ENCODE results near the gene PTPRU.
"Not testable (repeated sequence)": the region's sequence is repeated elsewhere in the genome, so short reads cannot be mapped to it uniquely, and the experiment has no call there.

PTPRU gene

DNA sequence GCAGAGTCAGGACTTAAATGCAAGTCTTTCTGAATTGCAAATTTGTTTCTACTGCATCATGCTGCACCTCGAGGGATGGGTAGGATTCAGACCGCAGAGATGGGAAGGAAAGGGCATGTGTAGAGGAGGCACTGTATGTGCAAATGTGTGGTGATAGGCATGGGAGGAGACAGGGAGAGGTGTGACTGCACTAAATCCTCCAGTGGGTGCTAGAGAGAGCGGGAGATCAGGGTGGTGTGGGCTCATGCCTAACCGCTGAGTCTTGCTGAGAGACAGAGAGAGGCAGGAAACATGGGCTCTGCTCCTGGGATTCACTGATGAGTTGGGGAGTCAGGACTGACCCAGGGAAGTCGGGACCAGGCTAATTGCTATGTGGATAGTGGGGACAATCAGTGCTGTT lies 61.1 kb downstream of the PTPRU start:
- DNase-seq, result no peak

- no peak for DNase-seq
Measured at GRCh38 chr1:29298246-29298645, 61.9 kb downstream of the PTPRU start.

DNA sequence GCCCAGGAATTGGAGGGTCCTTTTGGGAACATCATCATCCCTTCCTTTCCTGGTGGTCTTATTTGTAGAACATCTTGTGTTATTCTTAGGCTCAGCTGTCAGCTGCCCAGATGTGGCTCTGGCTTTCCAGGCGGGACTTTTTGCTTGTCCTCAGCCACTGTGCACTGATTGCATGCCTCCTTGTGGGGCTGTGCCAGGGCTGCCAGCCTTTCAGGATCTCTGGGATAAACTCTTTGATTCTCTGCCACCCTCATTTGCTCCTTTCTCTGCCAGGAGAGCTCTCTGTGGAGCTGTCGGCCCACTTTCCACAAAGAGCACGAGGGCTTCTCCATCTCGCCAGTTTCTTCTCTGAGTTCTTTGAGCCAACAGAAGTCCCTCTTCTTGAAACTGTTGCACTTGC lies 63.1 kb downstream of the PTPRU start:
- no peak for DNase-seq

DNA sequence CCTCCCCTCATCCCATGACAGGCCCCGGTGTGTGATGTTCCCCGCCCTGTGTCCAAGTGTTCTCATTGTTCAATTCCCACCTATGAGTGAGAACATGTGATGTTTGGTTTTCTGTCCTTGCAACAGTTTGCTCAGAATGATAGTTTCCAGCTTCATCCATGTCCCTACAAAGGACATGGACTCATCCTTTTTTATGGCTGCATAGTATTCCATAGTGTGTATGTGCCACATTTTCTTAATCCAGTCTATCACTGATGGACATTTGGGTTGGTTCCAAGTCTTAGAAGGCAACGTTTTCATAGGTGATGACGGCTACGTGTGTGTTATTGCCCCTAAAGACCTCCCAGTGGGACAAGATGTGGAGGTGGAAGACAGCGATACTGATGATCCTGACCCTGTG lies 65.4 kb downstream of the PTPRU start:
- DNase-seq, result not testable (repeated sequence)

DNA sequence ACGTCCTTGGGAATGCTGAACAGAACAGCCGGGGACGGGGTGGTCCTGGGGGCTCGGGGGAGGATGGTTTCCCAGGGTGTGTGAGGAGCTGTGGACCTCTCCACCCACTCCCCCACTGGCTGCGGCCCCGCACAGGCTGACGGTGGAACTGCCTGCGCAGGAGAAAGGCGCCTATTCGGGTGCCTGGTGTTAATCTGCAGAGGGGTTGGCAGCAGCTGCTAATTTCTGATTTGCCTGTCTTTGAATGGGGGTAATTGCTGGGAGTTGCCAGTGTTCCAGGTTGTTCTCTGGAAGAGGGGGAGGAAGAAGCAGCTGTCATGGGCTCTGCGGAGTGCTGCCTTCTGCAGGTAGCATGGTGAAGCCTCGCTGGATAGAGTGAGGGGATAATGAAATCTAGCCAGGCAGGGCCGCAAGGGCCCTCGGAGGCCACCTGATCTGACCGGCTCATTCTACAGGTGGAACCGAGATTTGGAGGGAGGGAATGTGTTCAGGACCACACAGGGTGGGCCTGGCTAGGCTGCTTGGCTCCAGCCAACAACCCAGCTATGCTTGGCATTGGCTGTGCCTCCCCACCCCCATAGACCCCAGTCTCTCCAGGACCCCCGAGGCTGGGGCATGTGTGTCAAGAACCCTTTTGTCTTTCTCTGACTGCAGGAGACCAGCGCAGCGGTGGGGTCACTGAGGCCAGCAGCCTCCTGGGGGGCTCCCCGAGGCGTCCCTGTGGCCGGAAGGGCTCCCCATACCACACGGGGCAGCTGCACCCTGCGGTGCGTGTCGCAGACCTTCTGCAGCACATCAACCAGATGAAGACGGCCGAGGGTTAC lies 67.1 kb downstream of the PTPRU start:
- DNase-seq, result no peak

DNA sequence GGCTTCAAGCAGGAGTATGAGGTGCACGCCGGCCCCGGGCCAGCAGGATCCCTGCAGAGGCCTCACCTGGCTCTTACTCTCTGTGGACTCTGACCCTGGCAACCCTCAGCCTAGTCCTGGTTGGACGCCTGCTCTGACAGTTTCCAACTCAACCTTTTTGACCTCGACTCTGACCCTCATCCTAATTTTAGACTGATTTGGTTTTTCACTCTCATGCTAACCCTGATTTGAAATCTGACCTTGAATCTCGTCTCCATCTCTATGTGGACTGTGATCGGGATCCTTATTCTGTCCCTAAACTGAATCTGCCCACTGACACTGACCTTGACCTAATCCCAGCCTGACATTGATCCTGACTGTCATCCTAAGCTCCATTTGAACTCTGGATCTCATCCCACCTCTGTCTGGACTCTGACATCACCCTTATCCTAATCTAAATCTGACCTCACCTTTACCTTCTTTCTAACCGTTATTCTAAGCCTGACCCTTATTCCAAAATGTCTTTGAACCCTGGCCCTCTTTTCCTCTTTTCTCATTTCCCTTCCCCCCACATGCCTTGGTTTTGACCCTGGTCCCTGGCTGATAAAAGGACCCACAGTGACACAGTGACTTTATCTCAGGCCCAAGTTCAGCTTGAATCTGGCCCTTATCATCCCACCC lies 67.8 kb downstream of the PTPRU start:
- DNase-seq, result no peak

- no peak for DNase-seq
Measured at GRCh38 chr1:29305943-29306342, 69.6 kb downstream of the PTPRU start.

DNA sequence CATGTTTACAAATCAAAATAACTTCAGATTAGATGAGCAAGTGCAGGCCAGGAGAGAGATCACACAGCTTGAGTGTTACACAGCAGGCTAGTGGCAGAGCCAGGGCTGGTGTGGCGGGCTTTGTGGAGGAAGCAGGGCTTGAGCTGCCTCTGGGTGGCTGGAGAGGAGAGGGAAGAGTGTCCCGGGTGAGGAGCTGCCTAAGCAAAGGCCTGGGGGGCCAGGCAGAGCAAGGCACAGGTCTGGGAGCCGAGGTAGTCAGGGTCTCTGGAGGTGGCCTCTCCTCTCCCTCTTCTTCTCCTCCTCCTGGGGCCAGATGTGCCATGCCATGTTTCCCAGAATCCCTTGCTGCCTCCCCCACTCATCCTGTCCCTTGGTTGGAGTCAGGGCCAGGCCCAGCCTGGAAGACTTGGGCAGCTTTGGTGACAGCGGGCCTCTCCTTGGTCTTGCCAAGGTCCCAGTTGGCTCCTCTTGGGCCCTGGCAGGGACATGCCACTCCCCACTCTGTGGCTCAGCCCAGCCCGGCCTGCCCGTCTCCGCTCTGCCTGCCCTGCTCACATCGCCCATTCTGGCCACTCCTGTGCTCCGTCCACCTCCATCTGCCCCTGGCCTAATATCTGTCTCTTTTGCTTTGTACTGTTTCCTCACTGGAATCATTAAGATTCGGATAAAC lies 70.3 kb downstream of the PTPRU start:
- DNase-seq, result no peak

DNA sequence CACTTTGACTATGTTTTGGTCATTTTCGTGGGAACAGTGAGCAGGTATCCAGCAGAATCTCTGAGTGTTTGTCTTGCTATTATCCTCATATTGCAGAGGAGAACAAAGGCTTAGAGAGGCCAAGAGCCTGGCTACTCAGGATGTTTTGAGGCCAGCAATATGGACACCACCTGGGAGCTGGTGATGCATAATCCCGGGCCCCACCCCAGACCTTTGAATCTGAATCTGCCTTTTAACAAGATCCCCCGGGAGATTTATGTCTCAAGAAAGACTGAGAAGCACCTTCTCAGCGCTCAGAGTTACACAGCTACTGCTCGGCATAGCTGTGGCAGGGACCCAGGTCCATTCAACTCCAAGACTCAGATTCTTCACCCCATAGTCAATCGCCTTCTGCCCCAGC lies 72.8 kb downstream of the PTPRU start:
- DNase-seq, result no peak

DNA sequence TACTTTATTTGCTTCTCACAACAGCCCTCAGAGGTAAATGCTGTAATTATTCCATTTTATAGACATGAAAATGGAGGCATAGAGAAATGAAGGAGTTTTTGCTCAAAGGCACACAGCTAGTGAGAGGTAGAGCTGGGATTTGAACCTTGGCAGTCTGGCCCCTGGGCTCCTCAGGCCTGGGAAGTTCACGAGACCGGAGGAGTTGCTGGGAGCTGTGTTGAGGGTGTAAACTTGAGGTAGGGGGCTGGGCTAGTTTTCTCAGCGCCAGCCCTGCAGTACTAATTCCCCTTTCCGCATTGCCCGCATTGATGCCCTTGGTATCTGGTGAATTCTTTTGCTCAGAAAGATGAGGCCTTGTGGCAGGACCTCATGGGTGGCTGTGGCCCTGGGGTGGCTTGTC lies 73.3 kb downstream of the PTPRU start:
- no peak for DNase-seq

GRCh38 chr1:29310616-29311180 lies 74.4 kb downstream of the PTPRU start:
- DNase-seq, result no peak

- DNase-seq, result no peak
Measured at GRCh38 chr1:29311352-29312030, 75.2 kb downstream of the PTPRU start.

GRCh38 chr1:29312469-29313461 lies 76.4 kb downstream of the PTPRU start:
- no peak for DNase-seq

DNA sequence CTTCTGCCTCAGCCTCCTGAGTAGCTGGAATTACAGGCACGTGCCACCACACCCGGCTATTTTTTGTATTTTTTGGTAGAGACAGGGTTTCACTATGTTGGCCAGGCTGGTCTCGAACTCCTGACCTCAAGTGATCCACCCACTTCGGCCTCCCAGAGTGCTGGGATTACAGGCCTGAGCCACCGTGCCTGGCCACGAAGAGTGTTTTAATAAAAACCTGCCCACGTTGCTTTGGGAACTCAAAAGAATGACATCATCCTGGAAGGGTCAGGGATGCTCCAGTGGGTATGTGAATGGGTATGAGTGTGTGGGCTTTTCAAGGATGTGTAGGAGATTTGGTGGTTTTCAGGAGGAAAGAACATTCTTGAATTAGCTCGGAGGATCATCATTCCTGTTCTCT lies 78.4 kb downstream of the PTPRU start:
- DNase-seq, result not testable (repeated sequence)

GRCh38 chr1:29315262-29315661 lies 78.9 kb downstream of the PTPRU start:
- no peak for DNase-seq

DNA sequence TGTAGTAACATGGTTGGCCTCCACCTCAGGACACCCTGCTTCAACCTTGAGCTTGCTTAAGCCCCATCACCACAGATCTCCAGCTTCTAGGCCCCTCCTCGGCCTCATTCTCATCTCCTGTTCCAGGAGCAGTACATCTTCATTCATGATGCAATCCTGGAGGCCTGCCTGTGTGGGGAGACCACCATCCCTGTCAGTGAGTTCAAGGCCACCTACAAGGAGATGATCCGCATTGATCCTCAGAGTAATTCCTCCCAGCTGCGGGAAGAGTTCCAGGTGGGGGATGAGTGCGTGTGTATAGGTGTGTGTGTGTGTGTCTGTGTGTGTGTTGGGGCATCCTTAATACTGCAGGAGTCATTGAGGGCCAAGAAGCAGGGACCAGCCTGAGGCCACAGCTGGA lies 79.6 kb downstream of the PTPRU start:
- DNase-seq, result no peak

GRCh38 chr1:29317063-29317915 lies 81.0 kb downstream of the PTPRU start:
- no peak for DNase-seq

DNA sequence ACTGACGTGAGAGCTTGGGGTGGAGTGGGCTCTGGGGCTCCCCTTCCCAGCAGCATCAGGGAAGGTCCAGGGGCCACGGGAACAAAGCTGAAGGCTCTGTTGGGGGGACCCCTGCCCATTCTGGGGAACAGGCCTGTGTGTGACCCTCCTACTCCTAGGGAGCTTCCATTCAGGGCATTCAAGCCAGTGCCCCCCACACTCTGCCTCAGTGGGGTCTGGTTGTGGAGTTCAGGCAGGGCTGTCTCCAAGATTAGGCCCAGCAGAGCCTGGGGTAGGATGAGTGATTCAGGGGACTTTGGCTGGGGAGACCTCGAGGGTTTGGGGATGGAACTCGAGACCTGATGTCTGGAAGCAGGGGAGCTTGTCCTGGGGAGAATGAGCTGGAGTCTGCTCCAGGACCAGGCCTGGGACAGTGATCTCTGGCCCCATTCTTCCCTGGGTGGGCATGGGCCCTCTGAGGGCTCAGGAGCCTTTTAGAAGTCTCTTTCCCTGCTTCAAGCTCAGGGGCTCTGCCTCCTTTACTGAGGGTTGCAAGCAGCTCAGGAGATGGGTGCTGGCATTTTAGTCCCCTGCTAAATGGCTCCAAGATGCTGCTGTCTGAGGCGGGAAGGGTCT lies 81.7 kb downstream of the PTPRU start:
- no peak for DNase-seq

DNA sequence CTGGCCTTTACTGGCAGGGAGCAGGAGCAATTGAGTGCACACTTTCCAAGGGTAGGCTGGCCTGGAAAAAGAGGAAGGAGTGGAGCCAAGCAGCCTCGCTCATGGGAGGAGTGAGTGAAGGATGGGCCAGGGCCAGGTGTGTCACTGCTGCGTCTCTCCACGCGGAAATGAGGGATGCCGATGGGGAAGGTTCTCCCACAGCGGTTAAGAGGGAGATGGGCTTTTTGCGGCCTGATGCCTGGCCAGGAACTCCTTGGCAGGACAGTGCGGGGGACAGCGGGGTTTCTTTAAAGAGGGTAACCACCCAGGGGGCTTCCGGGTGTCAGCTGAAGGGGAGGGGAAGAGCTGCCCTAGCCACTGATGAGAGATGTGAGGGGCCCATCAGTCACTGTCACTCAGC lies 82.4 kb downstream of the PTPRU start:
- DNase-seq, result no peak
